ENCODE measurements around the gene DAPK1. TPM values are rescaled to one million over a fixed set of nuclear protein-coding genes. Genes with fewer than 3 reads are reported as not detected.

Gene DAPK1
- total and polyA plus RNA-seq, 2 donors (not counting 3 experiments of a cell fraction or from before 2014, with no cell fraction given), result 58.9 to 119 TPM

DNA sequence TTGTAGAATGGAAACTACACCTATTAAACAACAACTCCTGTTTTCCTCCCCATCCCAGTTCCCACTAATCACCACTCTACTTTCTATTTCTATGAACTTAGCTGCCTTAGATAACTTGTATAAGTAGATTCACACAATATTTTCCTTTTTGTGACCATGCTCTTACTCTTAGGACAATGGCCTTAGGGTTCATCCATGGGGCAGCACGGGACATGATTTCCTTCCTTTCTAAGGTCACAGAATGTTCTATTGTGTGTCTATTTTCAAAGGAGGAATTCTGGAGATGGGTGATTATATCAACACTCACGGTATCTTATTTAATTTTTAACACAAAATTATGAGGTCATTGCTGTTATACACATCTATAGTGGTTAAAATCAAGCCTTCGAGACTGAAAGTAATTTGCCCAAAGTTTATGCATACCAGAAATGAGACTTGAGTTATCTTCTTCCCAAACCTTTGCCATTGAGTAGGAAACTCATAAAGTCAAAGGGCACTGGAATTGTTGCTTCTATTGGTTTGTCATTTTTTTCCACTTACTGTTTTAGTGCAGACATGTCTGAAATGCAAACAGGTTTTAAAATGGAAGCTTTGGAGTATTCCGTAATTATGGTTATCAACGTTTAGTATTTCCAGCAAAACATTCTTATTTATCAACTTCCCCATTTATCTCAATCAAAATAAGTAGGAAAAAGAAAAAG is 251.8 kb downstream of the DAPK1 start:
- peak; percentile 30 for DNase-seq (ENCODE audit: low read depth, low spot score)
- H4K20me1 ChIP-seq (replicated peaks; ENCODE audit: control insufficient read depth, extremely low read depth, insufficient read depth, low read length), result no peaks in the 10 kb centered on the region
- H3K27ac ChIP-seq (ENCODE audit: insufficient read depth, low read depth, low read length), result no peak overlapping the region
- peak overlapping the region; percentile 11 for H2AFZ ChIP-seq (ENCODE audit: low read depth, low read length)
- no peaks in the 10 kb centered on the region for H3K79me2 ChIP-seq (ENCODE audit: control insufficient read depth, insufficient read depth, low read length)
- dilution Hi-C loops (cut with MboI; ENCODE audit: extremely low pct_ligation_motif_present, low sequenced_read_pairs) (no loop called here), intact Hi-C loops (cut with micrococcal nuclease) (no loop called here)
- no peak for TF ChIP-seq GATA2 (IDR thresholded peaks at IDR 0.05; ENCODE audit: insufficient read depth, insufficient read length, low read depth, low read length)
- TF ChIP-seq MYC (IDR thresholded peaks at IDR 0.05; ENCODE audit: low read depth, low read length), result no peak
- no peak for TF ChIP-seq POLR2AphosphoS5 (IDR thresholded peaks at IDR 0.05; ENCODE audit: insufficient read depth, low read depth, low read length)
- no peak for TF ChIP-seq EZH2 (IDR thresholded peaks at IDR 0.05; ENCODE audit: borderline replicate concordance, low read depth, low read length, severe bottlenecking)
- TF ChIP-seq POLR2A (IDR thresholded peaks at IDR 0.05; ENCODE audit: low read depth, low read length), result no peak
- no peak for TF ChIP-seq JUN (IDR thresholded peaks at IDR 0.05; ENCODE audit: borderline replicate concordance, insufficient read depth, insufficient read length, low read depth)
- no peak for TF ChIP-seq MAX (IDR thresholded peaks at IDR 0.05; ENCODE audit: insufficient read depth, insufficient read length)
- TF ChIP-seq FOS (IDR thresholded peaks at IDR 0.05; ENCODE audit: borderline replicate concordance, insufficient read depth, low read length), result no peak
- no peak for TF ChIP-seq CTCF (IDR thresholded peaks at IDR 0.05; ENCODE audit: extremely low read depth in 1 of 2, insufficient read depth in 1 of 2, low read depth in 1 of 2, low read length in 2 of 2)
- BruUV-seq (replicated peaks), result no TSS peak
- peak; percentile 35 for FAIRE-seq
- CTCF ChIA-PET, result no interaction called here
- no peaks in the 10 kb centered on the region for H3K36me3 ChIP-seq (ENCODE audit: control insufficient read depth in 2 of 2, extremely low read depth in 1 of 2, insufficient read depth in 2 of 2, low read length in 2 of 2)
- no peaks in the 10 kb centered on the region for H3K9me3 ChIP-seq (replicated peaks; ENCODE audit: control insufficient read depth, insufficient read depth, low read length)
- H3K4me1 ChIP-seq (ENCODE audit: control insufficient read depth, extremely low read depth, insufficient read depth, low read length), result peaks cover 13% of the 10 kb centered on the region
- H3K27me3 ChIP-seq (ENCODE audit: control insufficient read depth in 2 of 2, insufficient read depth in 2 of 2, low read length in 2 of 2), result no peaks in the 10 kb centered on the region
- POLR2A ChIA-PET, result no interaction called here
- H3K4me3 ChIP-seq (replicated peaks in 1 of 3; ENCODE audit: insufficient read depth in 1 of 3, low read depth in 1 of 3, low read length in 3 of 3), result no peak overlapping the region
- no peaks in the 10 kb centered on the region for H3K9me1 ChIP-seq (replicated peaks; ENCODE audit: control insufficient read depth, extremely low read depth, insufficient read depth, low read length)
- no peak overlapping the region for H3K9ac ChIP-seq (replicated peaks; ENCODE audit: extremely low read depth, insufficient read depth, low read length)
- peak overlapping the region; percentile 1 for H3K4me2 ChIP-seq (ENCODE audit: insufficient read depth, low read length)
